CD8-positive, alpha-beta memory T cell (primary cell): ENCODE results near the gene BRSK2. TPM values are rescaled to one million over a fixed set of nuclear protein-coding genes. Genes with fewer than 3 reads are reported as not detected.

Experiments
- CTCF ChIA-PET: fragments of 350-600 bp; sonication (Branson Sonifier 250); formaldehyde crosslinking; loops from one replicate; lab custom pipeline; 2021; ENCODE audit warnings: antibody characterized with exemption; lab: Charles Lee
- POLR2A ChIA-PET: fragments of 350-600 bp; sonication (Branson Sonifier 250); formaldehyde crosslinking; loops from one replicate; lab custom pipeline; 2021; ENCODE audit warnings: antibody characterized with exemption; lab: Charles Lee
- DNase-seq, 5 donors: peaks; one replicate each; pipeline versions ENCODE4 v3.0.0 to v3.0.0-alpha.2; 2020 to 2022; ENCODE audit warnings: mixed read lengths in 1 of 5
- H3K27ac ChIP-seq: one replicate; pipeline ENCODE4 v1.7.0; 2013; ENCODE audit warnings: low read depth, mild to moderate bottlenecking, low read length, moderate library complexity
- H3K27me3 ChIP-seq: 2 replicates; pipeline ENCODE4 v1.7.0; 2013; ENCODE audit warnings: low read length, mild to moderate bottlenecking; ENCODE audit not compliant: insufficient read depth, poor library complexity, severe bottlenecking
- H3K36me3 ChIP-seq: 2 replicates; pipeline ENCODE4 v1.7.0; 2013; ENCODE audit warnings: mild to moderate bottlenecking, low read length, moderate library complexity; ENCODE audit not compliant: insufficient read depth
- H3K4me1 ChIP-seq: 2 replicates; pipeline ENCODE4 v1.7.0; 2013; ENCODE audit warnings: mild to moderate bottlenecking, low read length, moderate library complexity; ENCODE audit not compliant: insufficient read depth
- H3K4me3 ChIP-seq: 2 replicates; pipeline ENCODE4 v1.7.0; 2013; ENCODE audit warnings: mild to moderate bottlenecking, low read length
- H3K9me3 ChIP-seq: 2 replicates; pipeline ENCODE4 v1.7.0; 2013; ENCODE audit warnings: mild to moderate bottlenecking, low read length
- H3K27ac Mint-ChIP-seq, 8 donors: one replicate each; pipeline ENCODE4 v1.8.0; 2020 to 2021; ENCODE audit warnings: mixed read lengths in 8 of 8, mild to moderate bottlenecking in 6 of 8, inconsistent platforms in 3 of 8, moderate library complexity in 3 of 8
- H3K27me3 Mint-ChIP-seq, 2 donors: one replicate each; pipeline ENCODE4 v1.8.0; 2020 to 2021; ENCODE audit warnings: mixed read lengths in 2 of 2, mild to moderate bottlenecking in 1 of 2, moderate library complexity in 1 of 2
- H3K36me3 Mint-ChIP-seq, 3 donors: one replicate each; pipeline ENCODE4 v1.8.0; 2020 to 2021; ENCODE audit warnings: mixed read lengths in 3 of 3, inconsistent platforms in 1 of 3, mild to moderate bottlenecking in 1 of 3
- H3K4me1 Mint-ChIP-seq, 3 donors: one replicate each; pipeline ENCODE4 v1.8.0; 2020 to 2021; ENCODE audit warnings: mixed read lengths in 3 of 3, inconsistent platforms in 1 of 3, mild to moderate bottlenecking in 1 of 3
- H3K4me3 Mint-ChIP-seq, 7 donors: one replicate each; pipeline ENCODE4 v1.8.0; 2020 to 2021; ENCODE audit warnings: mixed read lengths in 7 of 7, mild to moderate bottlenecking in 6 of 7, moderate library complexity in 4 of 7, inconsistent platforms in 2 of 7
- H3K9me3 Mint-ChIP-seq, 5 donors: one replicate each; pipeline ENCODE4 v1.8.0; 2020 to 2022; ENCODE audit warnings: mixed read lengths in 5 of 5, mild to moderate bottlenecking in 3 of 5, moderate library complexity in 2 of 5, inconsistent platforms in 1 of 5
- polyA plus RNA-seq: library from polyadenylated mRNA; unstranded; fragments of 300-500 nt; fragmentation: Illumina TruSeq; gene quantifications from one replicate; pipeline ENCODE4 v1.2.3, GENCODE V29; 2021
- total RNA-seq, 2 experiments: library from RNA; stranded (reverse); gene quantifications; one replicate each; pipeline ENCODE4 v1.2.3, GENCODE V29; 2021

The BRSK2 gene
- total and polyA plus RNA-seq, 3 experiments from 2014 or later = 0.23 to 0.59 (median 0.35) TPM

- POLR2A ChIA-PET = no interaction called here
- Histone ChIP-seq H3K4me3 (no peak overlapping the region), H3K4me1 (no peaks in the 10 kb centered on the region), H3K9me3 (no peaks in the 10 kb centered on the region), H3K27me3 (no peaks in the 10 kb centered on the region), H3K36me3 (no peaks in the 10 kb centered on the region), H3K27ac (no peak overlapping the region)
- Mint-ChIP-seq H3K4me3 (no peak overlapping the region), H3K36me3 (no peaks in the 10 kb centered on the region), H3K4me1 (no peaks in the 10 kb centered on the region), H3K9me3 (no peaks in the 10 kb centered on the region), H3K27ac (no peak overlapping the region), H3K27me3 (no peaks in the 10 kb centered on the region)
- no peak for DNase-seq
- CTCF ChIA-PET = no interaction called here
Measured at GRCh38 chr11:1439341-1439740, 49.6 kb downstream of the BRSK2 start.

- Histone ChIP-seq H3K27ac (no peak overlapping the region), H3K4me3 (no peak overlapping the region), H3K36me3 (no peaks in the 10 kb centered on the region), H3K4me1 (no peaks in the 10 kb centered on the region), H3K9me3 (no peaks in the 10 kb centered on the region), H3K27me3 (no peaks in the 10 kb centered on the region)
- Mint-ChIP-seq H3K36me3 (no peaks in the 10 kb centered on the region), H3K9me3 (no peaks in the 10 kb centered on the region), H3K27ac (no peak overlapping the region), H3K4me3 (no peak overlapping the region), H3K27me3 (peaks cover 0 to 1% of the 10 kb centered on the region in 2 donors), H3K4me1 (no peaks in the 10 kb centered on the region)
- DNase-seq = no peak
- POLR2A ChIA-PET = no interaction called here
- CTCF ChIA-PET = no interaction called here
Measured at GRCh38 chr11:1440066-1440465, 50.3 kb downstream of the BRSK2 start.

- Histone ChIP-seq H3K4me1 (no peaks in the 10 kb centered on the region), H3K9me3 (no peaks in the 10 kb centered on the region), H3K27ac (no peak overlapping the region), H3K27me3 (no peaks in the 10 kb centered on the region), H3K36me3 (no peaks in the 10 kb centered on the region), H3K4me3 (no peak overlapping the region)
- POLR2A ChIA-PET = no interaction called here
- H3K27me3 Mint-ChIP-seq = peaks cover 0 to 1% of the 10 kb centered on the region in 2 donors
- H3K4me1 Mint-ChIP-seq = no peaks in the 10 kb centered on the region
- H3K36me3 Mint-ChIP-seq = no peaks in the 10 kb centered on the region
- no peak for DNase-seq
- H3K27ac Mint-ChIP-seq = no peak overlapping the region
- no peak overlapping the region for H3K4me3 Mint-ChIP-seq
- H3K9me3 Mint-ChIP-seq = no peaks in the 10 kb centered on the region
- CTCF ChIA-PET = no interaction called here
Measured at GRCh38 chr11:1440496-1440895, 50.8 kb downstream of the BRSK2 start.

GRCh38 chr11:1442163-1442562 lies 52.4 kb downstream of the BRSK2 start:
- no peak overlapping the region for H3K27ac Mint-ChIP-seq
- H3K4me3 Mint-ChIP-seq = no peak overlapping the region
- H3K27me3 ChIP-seq = no peaks in the 10 kb centered on the region
- no peak for DNase-seq
- no peaks in the 10 kb centered on the region for H3K9me3 Mint-ChIP-seq
- peaks cover 0 to 1% of the 10 kb centered on the region in 2 donors for H3K27me3 Mint-ChIP-seq
- H3K4me1 ChIP-seq = no peaks in the 10 kb centered on the region
- no peaks in the 10 kb centered on the region for H3K36me3 ChIP-seq
- CTCF ChIA-PET = no interaction called here
- H3K27ac ChIP-seq = no peak overlapping the region
- no peaks in the 10 kb centered on the region for H3K4me1 Mint-ChIP-seq
- no peak overlapping the region for H3K4me3 ChIP-seq
- POLR2A ChIA-PET = no interaction called here
- no peaks in the 10 kb centered on the region for H3K36me3 Mint-ChIP-seq
- H3K9me3 ChIP-seq = no peaks in the 10 kb centered on the region

- H3K9me3 Mint-ChIP-seq = no peaks in the 10 kb centered on the region
- H3K27ac ChIP-seq = no peak overlapping the region
- H3K27me3 Mint-ChIP-seq = peaks cover 0 to 1% of the 10 kb centered on the region in 2 donors
- H3K27me3 ChIP-seq = no peaks in the 10 kb centered on the region
- no peaks in the 10 kb centered on the region for H3K4me1 Mint-ChIP-seq
- no peaks in the 10 kb centered on the region for H3K36me3 ChIP-seq
- no peaks in the 10 kb centered on the region for H3K9me3 ChIP-seq
- H3K36me3 Mint-ChIP-seq = no peaks in the 10 kb centered on the region
- H3K4me3 ChIP-seq = no peak overlapping the region
- ChIA-PET CTCF (no interaction called here), POLR2A (no interaction called here)
- H3K4me1 ChIP-seq = no peaks in the 10 kb centered on the region
- no peak overlapping the region for H3K4me3 Mint-ChIP-seq
- no peak overlapping the region for H3K27ac Mint-ChIP-seq
- DNase-seq = no peak
Measured at GRCh38 chr11:1442807-1443366, 53.2 kb downstream of the BRSK2 start.

GRCh38 chr11:1443737-1444136 lies 54.0 kb downstream of the BRSK2 start:
- H3K4me3 Mint-ChIP-seq = no peak overlapping the region
- Histone ChIP-seq H3K27ac (no peak overlapping the region), H3K27me3 (no peaks in the 10 kb centered on the region), H3K4me1 (no peaks in the 10 kb centered on the region), H3K36me3 (no peaks in the 10 kb centered on the region), H3K4me3 (no peak overlapping the region), H3K9me3 (no peaks in the 10 kb centered on the region)
- DNase-seq = no peak
- peak overlapping the region in 1 of 8 donors; percentile 92 for H3K27ac Mint-ChIP-seq
- peaks cover 0 to 1% of the 10 kb centered on the region in 2 donors for H3K27me3 Mint-ChIP-seq
- ChIA-PET POLR2A (no interaction called here), CTCF (no interaction called here)
- no peaks in the 10 kb centered on the region for H3K9me3 Mint-ChIP-seq
- H3K4me1 Mint-ChIP-seq = no peaks in the 10 kb centered on the region
- H3K36me3 Mint-ChIP-seq = no peaks in the 10 kb centered on the region

GRCh38 chr11:1444321-1444720 lies 54.6 kb downstream of the BRSK2 start:
- H3K27ac ChIP-seq = no peak overlapping the region
- peaks cover 0 to 1% of the 10 kb centered on the region in 2 donors for H3K27me3 Mint-ChIP-seq

GRCh38 chr11:1444823-1445422 lies 55.2 kb downstream of the BRSK2 start:
- Mint-ChIP-seq H3K4me1 (no peaks in the 10 kb centered on the region), H3K36me3 (no peaks in the 10 kb centered on the region), H3K27ac (no peak overlapping the region), H3K4me3 (no peak overlapping the region), H3K27me3 (peaks cover 0 to 1% of the 10 kb centered on the region in 2 donors), H3K9me3 (no peaks in the 10 kb centered on the region)
- Histone ChIP-seq H3K4me3 (no peak overlapping the region), H3K36me3 (no peaks in the 10 kb centered on the region), H3K4me1 (no peaks in the 10 kb centered on the region), H3K9me3 (no peaks in the 10 kb centered on the region), H3K27ac (no peak overlapping the region), H3K27me3 (no peaks in the 10 kb centered on the region)
- DNase-seq = no peak
- ChIA-PET POLR2A (interaction anchor here (0.9 kb wide), 1 partner anchor 151 kb away, joined by 3 read pairs; no protein-coding TSS in a partner anchor), CTCF (interaction anchor here (1.0 kb wide), 1 partner anchor 130 kb away, joined by 3 read pairs; no protein-coding TSS in a partner anchor)

More at GRCh38 chr11:1444321-1444720, 54.6 kb downstream of the BRSK2 start:
- Histone ChIP-seq H3K4me1 (no peaks in the 10 kb centered on the region), H3K27me3 (no peaks in the 10 kb centered on the region), H3K36me3 (no peaks in the 10 kb centered on the region), H3K4me3 (no peak overlapping the region), H3K9me3 (no peaks in the 10 kb centered on the region)
- ChIA-PET POLR2A (interaction anchor here (0.9 kb wide), 1 partner anchor 152 kb away, joined by 3 read pairs; no protein-coding TSS in a partner anchor), CTCF (interaction anchor here (1.0 kb wide), 1 partner anchor 131 kb away, joined by 3 read pairs; no protein-coding TSS in a partner anchor)
- no peaks in the 10 kb centered on the region for H3K36me3 Mint-ChIP-seq
- no peak for DNase-seq
- no peak overlapping the region for H3K27ac Mint-ChIP-seq
- H3K9me3 Mint-ChIP-seq = no peaks in the 10 kb centered on the region
- H3K4me3 Mint-ChIP-seq = no peak overlapping the region
- no peaks in the 10 kb centered on the region for H3K4me1 Mint-ChIP-seq
